HG03439 (cell line): ENCODE measurements around the gene TRAPPC14.

Experiments
- ATAC-seq: cut with Tn5 transposase; IDR thresholded peaks from one replicate; pipeline ENCODE4 v1.9.1; 2021; ENCODE audit warnings: mild to moderate bottlenecking, moderate library complexity; ENCODE audit not compliant: unreplicated experiment

Gene TRAPPC14

DNA sequence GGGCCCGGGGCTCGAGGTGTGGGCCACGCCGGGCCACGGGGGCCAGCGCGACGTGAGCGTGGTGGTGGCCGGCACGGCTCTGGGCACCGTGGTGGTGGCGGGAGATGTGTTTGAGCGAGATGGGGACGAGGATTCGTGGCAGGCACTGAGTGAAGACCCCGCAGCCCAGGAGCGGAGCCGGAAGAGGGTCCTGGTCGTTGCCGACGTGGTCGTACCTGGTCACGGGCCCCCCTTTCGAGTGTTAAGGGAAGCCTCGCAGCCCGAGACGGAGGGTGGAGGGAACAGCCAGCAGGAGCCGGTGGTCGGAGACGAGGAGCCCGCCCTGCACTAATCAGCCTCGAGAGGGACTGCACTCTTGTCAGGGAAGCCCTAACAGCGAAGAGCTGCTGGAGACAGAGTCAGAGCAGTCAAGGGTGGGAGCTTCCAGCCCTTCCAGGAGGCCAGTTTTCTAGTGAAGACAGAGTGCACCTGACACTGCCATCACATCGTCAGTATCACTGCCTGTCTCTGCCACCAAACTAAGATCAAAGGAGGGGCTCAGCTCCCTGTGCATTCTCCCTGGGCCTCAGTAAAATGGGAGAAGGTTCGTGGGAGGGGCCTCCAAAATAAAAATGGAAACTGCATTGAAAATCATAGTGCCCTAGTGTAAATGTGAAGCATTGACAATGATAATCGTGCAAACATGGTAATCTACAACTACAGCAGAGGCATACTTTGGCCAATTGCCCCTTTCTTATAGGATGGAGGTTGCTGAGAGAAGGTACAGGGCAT lies 30.5 kb downstream of the TRAPPC14 start:
- ATAC-seq = no peak

GRCh38 chr7:100126931-100127865 lies 31.3 kb downstream of the TRAPPC14 start, which contains the start of gene MBLAC1:
MBLAC1 (plus strand) TSS chr7:100126967; CDS start chr7:100127396, 429 bp downstream.
- ATAC-seq = peak; percentile 67

GRCh38 chr7:100126239-100126930 lies 32.1 kb downstream of the TRAPPC14 start:
- peak; percentile 6 for ATAC-seq

DNA sequence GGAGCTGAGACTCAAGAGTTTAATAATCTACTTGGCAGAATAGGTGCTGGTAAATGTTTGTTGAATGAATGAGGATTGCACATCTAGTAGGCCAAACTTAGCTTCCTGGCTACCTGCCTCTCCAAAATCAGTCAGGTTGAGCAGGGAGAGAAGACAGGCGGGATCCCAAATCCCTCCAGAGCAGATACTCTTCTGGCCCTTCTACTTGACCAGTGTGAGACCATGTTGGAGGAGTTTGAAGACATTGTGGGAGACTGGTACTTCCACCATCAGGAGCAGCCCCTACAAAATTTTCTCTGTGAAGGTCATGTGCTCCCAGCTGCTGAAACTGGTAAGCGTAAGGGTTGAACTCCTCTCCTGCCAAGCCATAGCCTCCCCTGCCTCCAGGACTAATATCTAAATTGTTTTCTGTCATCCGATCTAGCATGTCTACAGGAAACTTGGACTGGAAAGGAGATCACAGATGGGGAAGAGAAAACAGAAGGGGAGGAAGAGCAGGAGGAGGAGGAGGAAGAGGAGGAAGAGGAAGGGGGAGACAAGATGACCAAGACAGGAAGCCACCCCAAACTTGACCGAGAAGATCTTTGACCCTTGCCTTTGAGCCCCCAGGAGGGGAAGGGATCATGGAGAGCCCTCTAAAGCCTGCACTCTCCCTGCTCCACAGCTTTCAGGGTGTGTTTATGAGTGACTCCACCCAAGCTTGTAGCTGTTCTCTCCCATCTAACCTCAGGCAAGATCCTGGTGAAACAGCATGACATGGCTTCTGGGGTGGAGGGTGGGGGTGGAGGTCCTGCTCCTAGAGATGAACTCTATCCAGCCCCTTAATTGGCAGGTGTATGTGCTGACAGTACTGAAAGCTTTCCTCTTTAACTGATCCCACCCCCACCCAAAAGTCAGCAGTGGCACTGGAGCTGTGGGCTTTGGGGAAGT lies 34.0 kb downstream of the TRAPPC14 start:
- no peak for ATAC-seq

GRCh38 chr7:100122568-100122967 lies 36.0 kb downstream of the TRAPPC14 start:
- no peak for ATAC-seq

DNA sequence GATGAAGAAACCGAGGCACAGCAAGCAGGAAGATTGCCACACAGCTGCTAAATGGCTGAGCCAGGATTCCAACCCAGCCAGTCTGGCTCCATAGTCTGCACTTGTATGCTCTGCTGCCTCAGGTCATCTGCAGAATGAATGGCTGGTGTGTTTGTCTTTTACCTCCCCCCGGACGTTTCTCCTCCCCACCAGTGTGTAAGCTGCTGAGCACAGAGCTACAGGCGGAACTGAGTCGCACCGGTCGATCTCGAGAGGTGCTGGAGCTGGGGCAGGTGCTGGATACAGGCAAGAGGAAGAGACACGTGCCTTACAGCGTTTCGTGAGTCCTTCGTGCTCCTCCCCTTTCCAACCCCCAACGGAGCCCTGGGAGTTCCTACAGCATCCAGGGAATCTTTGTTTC lies 36.5 kb downstream of the TRAPPC14 start:
- no peak for ATAC-seq

DNA sequence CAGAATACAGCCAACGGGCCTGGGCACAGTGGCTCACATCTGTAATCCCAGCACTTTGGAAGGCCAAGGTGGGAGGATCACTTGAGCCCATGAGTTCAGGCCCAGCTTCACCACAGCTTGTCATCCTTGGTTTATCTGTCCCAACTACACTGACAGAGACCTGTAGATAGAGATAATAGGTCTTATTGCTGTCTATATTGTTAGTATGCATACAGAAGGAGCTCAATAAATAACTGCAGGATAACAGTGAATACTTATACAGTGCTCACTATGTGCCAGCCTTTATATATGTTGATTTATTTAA lies 37.8 kb downstream of the TRAPPC14 start:
- no peak for ATAC-seq

- ATAC-seq = peak; percentile 37
Observed at GRCh38 chr7:100119970-100120732, 38.4 kb downstream of the TRAPPC14 start.

- peak; percentile 77 for ATAC-seq
Observed at GRCh38 chr7:100119072-100119969, 39.2 kb downstream of the TRAPPC14 start, which contains the start of the genes CNPY4 and TAF6. CNPY4 (plus strand) TSS chr7:100119634; CDS start chr7:100119745, 111 bp downstream. TAF6 (minus strand) TSS chr7:100119358; CDS start chr7:100114209, 5,149 bp downstream.

GRCh38 chr7:100118388-100119071 lies 40.0 kb downstream of the TRAPPC14 start:
- ATAC-seq = no peak

DNA sequence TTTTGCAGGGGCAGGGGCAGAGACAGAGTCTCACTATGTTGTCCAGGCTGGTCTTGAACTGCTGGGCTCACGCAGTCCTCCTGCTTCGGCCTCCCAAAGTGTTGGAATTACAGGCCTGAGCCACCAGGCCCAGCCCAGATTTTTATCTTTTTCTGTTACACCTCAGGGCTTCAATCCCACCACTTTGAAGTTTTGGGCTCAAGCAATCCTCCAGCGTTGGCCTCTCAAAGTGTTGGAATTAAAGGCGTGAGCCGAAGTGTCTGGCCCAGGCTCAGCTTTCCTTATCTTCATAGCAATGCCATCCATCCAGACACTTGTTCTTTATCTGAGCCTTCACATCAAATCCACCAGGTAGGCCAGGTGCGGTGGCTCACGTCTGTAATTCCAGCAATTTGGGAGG lies 43.5 kb downstream of the TRAPPC14 start:
- ATAC-seq = no peak

GRCh38 chr7:100111914-100112313 lies 46.6 kb downstream of the TRAPPC14 start:
- no peak for ATAC-seq

- no peak for ATAC-seq
Observed at GRCh38 chr7:100111156-100111555, 47.4 kb downstream of the TRAPPC14 start.

GRCh38 chr7:100109521-100110163 lies 48.9 kb downstream of the TRAPPC14 start:
- no peak for ATAC-seq

GRCh38 chr7:100107890-100108289 lies 50.6 kb downstream of the TRAPPC14 start:
- no peak for ATAC-seq

- ATAC-seq = no peak
Observed at GRCh38 chr7:100107125-100107737, 51.3 kb downstream of the TRAPPC14 start.

DNA sequence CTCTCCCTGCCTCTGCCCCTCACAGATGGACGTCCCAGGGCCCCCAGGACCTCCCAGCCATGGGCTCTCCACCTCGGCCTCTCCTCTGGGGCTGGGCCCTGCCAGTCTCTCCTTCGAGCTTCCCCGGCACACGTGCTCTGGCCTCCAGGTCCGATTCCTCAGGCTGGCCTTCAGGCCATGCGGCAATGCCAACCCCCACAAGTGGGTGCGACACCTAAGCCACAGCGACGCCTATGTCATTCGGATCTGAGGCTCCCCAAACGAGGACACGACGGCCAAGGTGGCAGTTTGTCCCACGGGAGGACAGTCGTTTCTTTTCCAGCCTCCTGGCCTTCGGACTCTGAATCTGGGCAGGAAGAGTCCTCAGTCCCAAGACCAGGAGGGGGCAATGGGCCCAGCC lies 51.9 kb downstream of the TRAPPC14 start:
- ATAC-seq = no peak
